NCI-H2196 (cell line): ENCODE data around the gene EMC10.

ENCODE experiments used
- DNase-seq: peaks from one replicate; lab custom pipeline; 2025; ENCODE audit not compliant: unreplicated experiment; lab: John Stamatoyannopoulos, UW

Gene EMC10

GRCh38 chr19:50537769-50538230 is 61.5 kb downstream of the EMC10 start:
- DNase-seq = peak; percentile 86
